VCaP (cell line): ENCODE measurements around the gene INTS4.
A peak's percentile ranks its signal among the peaks of the same experiment; 100 is the strongest.

ENCODE experiments used
- H3K27ac ChIP-seq: fragments of 450-650 bp; 2 replicates; pipeline ENCODE4 v1.5.1; 2017
- TF ChIP-seq, protein P1 (sequence below): fragments of 450-650 bp; conservative IDR thresholded peaks from 2 replicates; pipeline ENCODE4 v1.5.1; 2017; ENCODE audit warnings: mild to moderate bottlenecking, moderate library complexity

Gene INTS4

DNA sequence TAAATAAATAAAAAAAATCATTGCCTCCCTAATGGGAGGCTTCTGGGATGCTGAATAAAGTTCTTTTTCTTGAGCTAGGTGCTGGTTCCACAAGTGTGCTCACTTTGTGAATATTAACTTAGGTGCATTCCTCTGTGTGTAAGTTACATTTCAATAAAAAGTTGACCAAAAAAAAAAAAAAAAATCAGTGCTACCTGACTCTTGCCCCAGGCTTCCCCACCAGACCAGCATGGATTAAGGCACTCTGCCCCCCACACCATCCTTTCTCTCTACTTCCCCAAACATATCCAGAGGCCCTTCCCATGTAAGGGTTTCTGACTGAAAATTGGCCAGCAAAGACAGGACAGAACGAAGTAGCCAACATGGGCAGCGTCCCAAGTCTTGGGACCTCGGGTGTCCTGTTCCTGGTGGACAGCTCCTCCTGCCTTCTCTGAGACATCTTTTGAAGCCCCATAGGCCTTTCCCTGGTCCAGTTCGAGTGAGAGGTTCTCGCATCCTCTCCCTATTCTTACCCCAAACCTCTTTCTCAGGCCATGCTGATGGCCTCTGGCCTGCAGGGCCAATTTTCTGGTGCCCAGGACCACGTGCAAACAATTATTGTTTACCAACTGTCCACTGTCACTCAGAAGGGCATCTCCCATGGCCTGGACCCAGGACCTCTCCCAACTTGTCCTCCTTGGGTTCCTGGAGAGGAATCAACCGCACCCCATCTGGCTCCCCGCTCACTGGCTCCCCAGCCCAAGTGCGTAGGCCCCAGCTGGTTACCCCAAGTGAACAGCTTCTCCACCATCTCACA is 43.6 kb upstream of the INTS4 start:
- TF ChIP-seq, protein P1, sequence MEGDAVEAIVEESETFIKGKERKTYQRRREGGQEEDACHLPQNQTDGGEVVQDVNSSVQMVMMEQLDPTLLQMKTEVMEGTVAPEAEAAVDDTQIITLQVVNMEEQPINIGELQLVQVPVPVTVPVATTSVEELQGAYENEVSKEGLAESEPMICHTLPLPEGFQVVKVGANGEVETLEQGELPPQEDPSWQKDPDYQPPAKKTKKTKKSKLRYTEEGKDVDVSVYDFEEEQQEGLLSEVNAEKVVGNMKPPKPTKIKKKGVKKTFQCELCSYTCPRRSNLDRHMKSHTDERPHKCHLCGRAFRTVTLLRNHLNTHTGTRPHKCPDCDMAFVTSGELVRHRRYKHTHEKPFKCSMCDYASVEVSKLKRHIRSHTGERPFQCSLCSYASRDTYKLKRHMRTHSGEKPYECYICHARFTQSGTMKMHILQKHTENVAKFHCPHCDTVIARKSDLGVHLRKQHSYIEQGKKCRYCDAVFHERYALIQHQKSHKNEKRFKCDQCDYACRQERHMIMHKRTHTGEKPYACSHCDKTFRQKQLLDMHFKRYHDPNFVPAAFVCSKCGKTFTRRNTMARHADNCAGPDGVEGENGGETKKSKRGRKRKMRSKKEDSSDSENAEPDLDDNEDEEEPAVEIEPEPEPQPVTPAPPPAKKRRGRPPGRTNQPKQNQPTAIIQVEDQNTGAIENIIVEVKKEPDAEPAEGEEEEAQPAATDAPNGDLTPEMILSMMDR: no peak
- no peak overlapping the region; the same call in 1 of the 2 replicates for H3K27ac ChIP-seq

- no peak overlapping the region for H3K27ac ChIP-seq
Measured at GRCh38 chr11:78037056-78037455, 42.6 kb upstream of the INTS4 start.

GRCh38 chr11:78036313-78036712 is 41.8 kb upstream of the INTS4 start:
- TF ChIP-seq, protein P1: no peak
- no peak overlapping the region for H3K27ac ChIP-seq

More at GRCh38 chr11:78037056-78037455, 42.6 kb upstream of the INTS4 start:
- TF ChIP-seq, protein P1: no peak

DNA sequence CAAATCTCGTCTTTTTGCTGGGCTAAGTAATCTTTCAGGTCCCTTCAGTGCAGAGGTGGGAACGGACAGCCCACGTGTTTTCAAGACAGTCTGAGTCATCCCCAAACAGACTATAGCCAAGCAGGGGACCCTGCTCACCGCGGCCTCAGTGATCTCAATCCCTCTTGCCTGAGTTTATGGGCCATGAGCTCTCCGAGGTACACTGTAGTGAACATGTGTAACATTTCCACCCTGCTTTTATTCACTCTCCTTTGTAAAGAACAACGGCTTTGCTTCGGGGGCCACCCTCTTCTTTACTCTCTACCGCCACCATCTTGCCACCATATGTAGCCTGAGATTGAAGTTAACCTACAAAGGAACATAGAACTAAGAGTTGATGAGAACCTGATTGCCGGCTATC is 40.2 kb upstream of the INTS4 start:
- TF ChIP-seq, protein P1: no peak
- H3K27ac ChIP-seq: no peak overlapping the region

- TF ChIP-seq, protein P1: no peak
Measured at GRCh38 chr11:78033040-78033439, 38.6 kb upstream of the INTS4 start.

GRCh38 chr11:78032090-78032489 is 37.6 kb upstream of the INTS4 start:
- peak overlapping the region; percentile 88; the same call in 1 of the 2 replicates for H3K27ac ChIP-seq
- TF ChIP-seq, protein P1: no peak

More at GRCh38 chr11:78033040-78033439, 38.6 kb upstream of the INTS4 start:
- no peak overlapping the region; the same call in 1 of the 2 replicates for H3K27ac ChIP-seq

- peak overlapping the region; percentile 88 for H3K27ac ChIP-seq
Measured at GRCh38 chr11:78031629-78032028, 37.2 kb upstream of the INTS4 start.

More at GRCh38 chr11:78031629-78032028, 37.2 kb upstream of the INTS4 start:
- TF ChIP-seq, protein P1: no peak
